ENCODE measurements around the gene RHOH.
"Not testable (repeated sequence)": the region's sequence is repeated elsewhere in the genome, so short reads cannot be mapped to it uniquely, and the experiment has no call there.

Gene RHOH

GRCh38 chr4:40264995-40265909 is 68.4 kb downstream of the RHOH start:
- DNase-seq: no peak

DNA sequence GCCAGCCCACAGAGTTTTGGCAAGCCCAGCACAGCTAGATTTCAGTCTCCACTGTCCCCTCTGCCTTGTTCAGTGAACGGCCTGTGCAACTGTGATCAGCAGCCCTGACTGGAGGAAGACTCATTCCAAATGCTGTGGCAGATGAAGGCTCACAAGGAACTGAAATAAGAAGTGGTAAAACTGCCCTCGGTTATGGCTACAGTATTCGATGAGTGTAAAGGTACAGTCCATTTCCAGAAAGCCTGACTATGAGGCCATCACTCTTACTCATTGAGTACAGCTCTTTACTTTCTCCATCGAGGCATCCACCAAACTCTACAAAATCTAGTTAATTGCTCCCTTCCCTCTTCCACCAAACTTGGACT is 69.1 kb downstream of the RHOH start:
- no peak for DNase-seq

- no peak for DNase-seq
Observed at GRCh38 chr4:40269133-40269532, 72.3 kb downstream of the RHOH start.

- DNase-seq: no peak
Observed at GRCh38 chr4:40270609-40271008, 73.8 kb downstream of the RHOH start.

DNA sequence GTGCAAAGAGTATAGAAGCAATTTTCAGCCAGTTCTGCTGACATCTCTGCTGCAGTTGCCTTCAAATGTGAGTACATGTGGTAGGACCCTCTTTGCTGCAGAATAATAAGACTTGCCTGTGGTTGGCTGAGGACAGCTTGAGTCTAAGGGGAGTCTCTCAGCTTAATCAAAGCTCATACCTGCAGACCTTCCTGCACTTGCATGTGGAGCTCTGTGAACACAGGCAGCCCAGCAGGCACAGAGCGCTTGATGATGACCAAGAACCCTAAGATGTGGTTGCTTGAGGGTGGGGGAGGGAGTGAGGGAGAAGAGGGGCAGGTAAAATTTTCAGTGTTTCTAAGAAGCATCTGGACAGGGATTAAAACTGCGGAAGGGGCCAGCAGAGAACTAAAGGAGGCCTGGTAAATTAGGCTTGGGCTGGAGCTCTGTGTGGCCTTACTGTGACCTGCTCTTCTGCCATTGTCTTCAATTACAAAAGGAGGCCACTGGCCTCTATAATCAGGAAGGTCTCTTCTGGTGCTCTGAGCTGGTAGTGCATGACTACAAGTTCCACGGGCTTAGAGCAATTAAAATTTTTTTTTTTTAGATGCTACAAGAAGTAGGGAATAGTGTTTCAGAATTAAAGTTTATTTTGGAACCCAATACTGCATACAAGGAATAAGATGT is 78.4 kb downstream of the RHOH start:
- no peak for DNase-seq

DNA sequence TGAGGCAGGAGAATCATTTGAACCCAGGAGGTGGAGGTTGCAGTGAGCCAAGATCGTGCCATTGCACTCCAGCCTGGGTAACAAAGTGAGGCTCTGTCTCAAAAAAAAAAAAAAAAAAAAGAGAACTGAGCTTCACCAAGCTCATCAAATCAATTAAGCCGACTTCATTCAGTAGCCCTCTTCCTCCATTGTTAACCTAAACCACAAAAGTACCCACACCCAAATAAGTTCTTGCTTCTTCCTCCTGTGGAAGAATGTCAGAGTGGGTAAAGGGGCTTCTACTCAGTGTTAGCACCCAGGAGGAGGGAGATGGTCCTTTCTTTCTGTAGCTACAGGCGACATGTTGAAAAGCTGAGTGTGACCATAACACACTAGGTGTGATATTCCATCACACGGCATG is 79.7 kb downstream of the RHOH start:
- DNase-seq: no peak

DNA sequence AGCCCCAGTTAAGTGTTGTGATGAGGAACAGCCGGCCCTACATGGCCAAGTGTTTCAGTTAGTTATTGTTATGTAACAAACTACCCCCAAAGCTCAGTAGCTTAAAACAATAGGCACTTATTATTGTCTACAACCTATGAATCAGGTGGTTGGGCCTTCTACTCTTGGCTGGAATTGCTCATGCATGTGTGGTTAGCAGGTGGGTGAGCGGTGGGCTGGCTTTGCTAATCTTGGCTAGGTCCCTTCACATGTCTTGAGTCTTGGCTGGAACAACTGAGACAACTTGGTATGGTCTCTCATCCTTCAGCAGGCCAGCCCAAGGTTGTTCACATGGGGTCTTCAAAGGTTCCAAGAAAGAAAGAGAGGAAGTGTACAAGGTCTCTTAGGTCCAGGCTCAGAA is 83.8 kb downstream of the RHOH start:
- DNase-seq: no peak

- DNase-seq: no peak
Observed at GRCh38 chr4:40281099-40281498, 84.3 kb downstream of the RHOH start.

DNA sequence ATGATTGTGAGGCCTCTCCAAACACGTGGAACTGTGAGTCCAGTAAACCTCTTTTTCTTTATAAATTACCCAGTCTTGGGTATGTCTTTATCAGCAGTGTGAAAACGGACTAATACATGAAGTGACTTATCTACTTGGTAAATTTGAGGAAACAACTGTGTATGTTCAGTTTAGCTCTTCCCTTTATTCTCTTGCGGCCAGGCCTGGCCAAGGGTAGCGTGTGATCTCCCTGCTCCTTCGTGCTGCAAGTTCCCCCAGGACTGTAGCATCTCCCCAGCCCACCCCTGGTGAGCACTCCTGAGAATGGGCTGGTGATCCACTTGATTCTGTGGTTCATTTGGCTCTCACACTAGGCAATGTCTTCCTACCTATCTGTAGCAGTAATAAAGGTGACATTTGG is 85.1 kb downstream of the RHOH start:
- DNase-seq: no peak

DNA sequence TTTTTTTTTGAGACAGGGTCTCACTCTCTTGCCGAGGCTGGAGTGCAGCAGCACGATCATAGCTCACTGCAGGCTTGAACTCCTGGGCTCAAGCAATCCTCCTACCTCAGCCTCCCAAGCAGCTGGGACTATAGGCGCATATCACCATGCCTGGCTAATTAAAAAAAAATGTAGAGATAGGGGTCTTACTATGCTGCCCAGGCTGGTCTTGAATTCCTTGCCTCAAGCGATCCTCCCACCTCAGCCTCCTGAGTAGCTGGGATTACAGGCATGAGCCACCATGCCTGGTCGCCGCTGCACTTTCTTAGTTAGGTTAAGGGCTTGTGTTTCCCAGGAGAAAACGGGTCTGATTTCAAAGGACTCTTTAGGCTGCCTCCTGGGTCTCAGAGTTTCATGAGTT is 86.0 kb downstream of the RHOH start:
- DNase-seq: not testable (repeated sequence)

- DNase-seq: no peak
Observed at GRCh38 chr4:40283413-40283812, 86.6 kb downstream of the RHOH start.

DNA sequence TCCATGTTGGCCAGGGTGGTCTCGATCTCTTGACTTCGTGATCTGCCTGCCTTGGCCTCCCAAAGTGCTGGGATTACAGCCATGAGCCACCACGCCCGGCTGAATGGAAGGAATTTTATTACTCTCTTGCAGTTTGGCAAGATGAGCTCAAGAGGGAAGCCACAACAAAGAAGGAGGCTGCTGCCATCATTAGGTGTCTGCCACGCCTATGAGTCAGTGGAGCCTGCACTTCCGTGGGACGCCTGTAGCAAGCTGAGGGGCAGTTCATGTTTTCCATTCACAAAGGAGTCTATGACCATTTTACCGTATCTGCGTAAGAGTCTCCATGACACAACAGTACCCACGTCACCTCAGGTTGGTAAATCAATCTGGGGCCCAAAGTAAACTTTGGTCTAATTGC is 87.1 kb downstream of the RHOH start:
- DNase-seq: no peak

GRCh38 chr4:40285692-40286091 is 88.9 kb downstream of the RHOH start:
- DNase-seq: no peak

DNA sequence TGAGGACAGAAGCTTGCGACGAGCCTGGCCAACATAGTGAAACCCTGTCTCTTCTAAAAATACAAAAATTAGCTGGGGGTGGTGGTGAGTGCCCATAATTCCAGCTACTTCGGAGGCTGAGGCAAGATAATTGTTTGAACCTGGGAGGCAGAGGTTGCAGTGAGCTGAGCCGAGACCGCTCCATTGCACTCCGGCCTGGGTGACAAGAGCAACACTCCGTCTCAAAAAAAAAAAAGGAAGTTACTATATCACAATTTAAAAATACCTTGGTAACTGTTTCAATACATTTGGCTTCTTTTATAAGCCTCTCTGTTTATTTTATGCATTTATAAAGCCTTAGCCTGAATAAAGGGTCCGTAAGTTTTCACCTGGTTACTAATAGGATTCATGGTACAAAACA is 91.7 kb downstream of the RHOH start:
- DNase-seq: no peak

- DNase-seq: no peak
Observed at GRCh38 chr4:40289366-40290188, 92.7 kb downstream of the RHOH start.

- not testable (repeated sequence) for DNase-seq
Observed at GRCh38 chr4:40290611-40291186, 93.9 kb downstream of the RHOH start.

DNA sequence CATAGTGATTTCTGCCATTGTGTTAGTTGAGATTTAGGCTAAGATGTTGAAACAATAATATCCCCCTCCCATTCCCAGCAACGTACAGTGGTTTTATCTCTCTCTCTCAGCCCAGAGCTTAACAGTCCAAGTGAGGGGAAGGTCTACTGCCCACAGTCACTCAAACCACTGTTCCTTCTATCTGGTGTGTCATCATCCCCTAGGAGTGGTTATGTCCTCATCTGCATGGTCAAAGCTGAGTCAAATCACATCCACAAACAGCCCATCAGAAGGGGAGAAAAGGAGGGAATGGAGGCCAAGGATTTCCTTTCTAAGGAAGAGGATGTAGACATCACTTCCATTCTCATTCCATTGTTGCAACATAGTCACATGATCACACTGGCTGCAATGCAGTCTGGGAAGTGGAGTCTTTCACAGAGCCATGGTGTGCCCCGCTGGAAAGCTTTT is 95.5 kb downstream of the RHOH start:
- no peak for DNase-seq

GRCh38 chr4:40294339-40294738 is 97.5 kb downstream of the RHOH start:
- no peak for DNase-seq

- not testable (repeated sequence) for DNase-seq
Observed at GRCh38 chr4:40295030-40295429, 98.2 kb downstream of the RHOH start.

DNA sequence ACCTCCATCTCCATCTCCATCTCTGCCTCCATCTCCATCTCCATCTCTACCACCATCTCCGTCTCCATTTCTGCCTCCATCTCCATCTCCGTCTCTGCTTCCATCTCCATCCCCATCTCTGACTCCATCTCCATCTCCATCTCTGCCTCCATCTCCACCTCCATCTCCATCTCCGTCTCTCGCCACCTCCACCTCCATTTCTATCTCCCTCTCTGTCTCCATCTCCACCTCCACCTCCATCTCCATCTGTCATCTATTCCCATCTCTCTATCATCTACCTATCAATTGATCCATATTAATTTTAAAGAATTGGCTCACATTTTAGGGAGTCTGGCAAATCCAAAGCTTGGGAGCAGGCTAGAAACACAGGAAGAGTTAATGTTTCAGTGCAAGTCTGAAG is 98.7 kb downstream of the RHOH start:
- no peak for DNase-seq
